ENCODE measurements around the gene SORT1. TPM values are rescaled to one million over a fixed set of nuclear protein-coding genes. Genes with fewer than 3 reads are reported as not detected.
"Not testable (repeated sequence)": the region's sequence is repeated elsewhere in the genome, so short reads cannot be mapped to it uniquely, and the experiment has no call there.

SORT1 gene
- total RNA-seq: 100 to 1,000 TPM in 3 of 4 donors, 10 to 100 TPM in 1; 92.6 to 136 (median 134) TPM

GRCh38 chr1:109397581-109398342 is at the start of gene SORT1:
SORT1 (minus strand) TSS chr1:109397918; CDS start chr1:109397892, 26 bp downstream.
- TF ChIP-seq POLR2AphosphoS5 (IDR thresholded peaks at IDR 0.05) (peak; percentile 71 to 73), CTCF (IDR thresholded peaks at IDR 0.05) (no peak), EP300 (IDR thresholded peaks at IDR 0.05) (no peak), POLR2A (IDR thresholded peaks at IDR 0.05; ENCODE audit: low read depth) (peak; percentile 11)
- no peaks in the 10 kb centered on the region for H3K27me3 ChIP-seq
- H3K27ac ChIP-seq (replicated peaks in 1 of 4): peak within 1 kb of the TSS; percentile 82 to 95 (median 90)
- H3K4me1 ChIP-seq: peaks cover 43 to 57% (median 53%) of the 10 kb centered on the region in 4 donors
- WGBS: 0% methylated on average over 18 of the region's 98 CpGs
- peaks cover under 1 to 21% (median 19%) of the 10 kb centered on the region in 4 donors for H3K36me3 ChIP-seq
- DNase-seq (ENCODE audit: extremely low spot score): peak; percentile 97
- peak within 1 kb of the TSS; percentile 67 to 92 (median 78) for H3K4me3 ChIP-seq
- intact Hi-C loops (cut with DNase I): loop anchor here (2.0 kb wide), 1 partner anchor 121 kb away; no protein-coding TSS in a partner anchor
- no peaks in the 10 kb centered on the region for H3K9me3 ChIP-seq

GRCh38 chr1:109445949-109446695 is 48.4 kb upstream of the SORT1 start:
- WGBS: 77% methylated on average over 11 of the region's 11 CpGs
- H3K27me3 ChIP-seq: peaks cover 0 to 27% (median 3%) of the 10 kb centered on the region in 4 donors
- intact Hi-C loops (cut with DNase I); H3K36me3 ChIP-seq; H3K4me3 ChIP-seq; H3K4me1 ChIP-seq; H3K27ac ChIP-seq (replicated peaks in 1 of 4); H3K9me3 ChIP-seq: not testable (repeated sequence)
- peak; percentile 17 for DNase-seq (ENCODE audit: extremely low spot score)

GRCh38 chr1:109444346-109444745 is 46.6 kb upstream of the SORT1 start:
- peaks cover 0 to 27% (median 3%) of the 10 kb centered on the region in 4 donors for H3K27me3 ChIP-seq
- H3K9me3 ChIP-seq: no peaks in the 10 kb centered on the region
- H3K4me1 ChIP-seq: no peaks in the 10 kb centered on the region
- no peaks in the 10 kb centered on the region for H3K36me3 ChIP-seq
- 88% methylated on average over 1 of the region's 1 CpG for WGBS
- no peak overlapping the region for H3K27ac ChIP-seq (replicated peaks in 1 of 4)
- DNase-seq (ENCODE audit: extremely low spot score): peak; percentile 45
- no peak overlapping the region for H3K4me3 ChIP-seq
- intact Hi-C loops (cut with DNase I): no loop called here
- TF ChIP-seq EP300 (IDR thresholded peaks at IDR 0.05) (no peak), POLR2A (IDR thresholded peaks at IDR 0.05; ENCODE audit: low read depth) (no peak), CTCF (IDR thresholded peaks at IDR 0.05) (no peak), POLR2AphosphoS5 (IDR thresholded peaks at IDR 0.05) (no peak)

GRCh38 chr1:109443476-109443875 is 45.8 kb upstream of the SORT1 start:
- Histone ChIP-seq H3K27me3 (peaks cover 0 to 27% (median 3%) of the 10 kb centered on the region in 4 donors), H3K9me3 (no peaks in the 10 kb centered on the region), H3K4me3 (no peak overlapping the region), H3K27ac (replicated peaks in 1 of 4) (no peak overlapping the region), H3K36me3 (no peaks in the 10 kb centered on the region), H3K4me1 (peaks cover 0 to 4% (median 0%) of the 10 kb centered on the region in 4 donors)
- 57% methylated on average over 2 of the region's 2 CpGs for WGBS
- intact Hi-C loops (cut with DNase I): no loop called here
- DNase-seq (ENCODE audit: extremely low spot score): no peak
- no peak for TF ChIP-seq CTCF (IDR thresholded peaks at IDR 0.05)
- no peak for TF ChIP-seq POLR2A (IDR thresholded peaks at IDR 0.05; ENCODE audit: low read depth)
- no peak for TF ChIP-seq POLR2AphosphoS5 (IDR thresholded peaks at IDR 0.05)
- TF ChIP-seq EP300 (IDR thresholded peaks at IDR 0.05): no peak

GRCh38 chr1:109441069-109441468 is 43.4 kb upstream of the SORT1 start:
- DNase-seq (ENCODE audit: extremely low spot score): no peak
- intact Hi-C loops (cut with DNase I): no loop called here
- TF ChIP-seq POLR2A (IDR thresholded peaks at IDR 0.05; ENCODE audit: low read depth) (no peak), EP300 (IDR thresholded peaks at IDR 0.05) (no peak), CTCF (IDR thresholded peaks at IDR 0.05) (no peak), POLR2AphosphoS5 (IDR thresholded peaks at IDR 0.05) (no peak)
- Histone ChIP-seq H3K36me3 (no peaks in the 10 kb centered on the region), H3K4me3 (no peak overlapping the region), H3K4me1 (peaks cover 0 to 4% (median 0%) of the 10 kb centered on the region in 4 donors), H3K9me3 (no peaks in the 10 kb centered on the region), H3K27ac (replicated peaks in 1 of 4) (no peak overlapping the region), H3K27me3 (peaks cover 0 to 24% (median 3%) of the 10 kb centered on the region in 4 donors)
- WGBS: 33% methylated on average over 1 of the region's 1 CpG
